IMR-90 (cell line): ENCODE measurements around the gene COL23A1. TPM values are rescaled to one million over a fixed set of nuclear protein-coding genes. Genes with fewer than 3 reads are reported as not detected.

ENCODE experiments used
- ATAC-seq: fragments of 200-7000 bp; cut with Tn5 transposase; 2 replicates; pipeline ENCODE4 v1.9.1; 2020; ENCODE audit warnings: low read depth, mild to moderate bottlenecking, moderate library complexity
- BruUV-seq: library from RNA; stranded (reverse); fragments of 400-500 nt; replicated peaks from 2 replicates; lab custom pipeline; 2021; lab: Mats Ljungman, UMichigan
- CTCF ChIA-PET: fragments of 300-600 bp; formaldehyde crosslinking; extraction: SDS; loops from one replicate; lab custom pipeline; 2021; ENCODE audit warnings: antibody characterized with exemption; lab: Yijun Ruan, JAX
- POLR2A ChIA-PET: fragments of 300-600 bp; sonication (Branson Sonifier 250); formaldehyde crosslinking; loops from one replicate; lab custom pipeline; 2022; ENCODE audit warnings: antibody characterized with exemption; ENCODE audit not compliant: unreplicated experiment; lab: Charles Lee
- DNase-seq: peaks from one replicate; pipeline ENCODE4 v3.0.0; 2013
- H2AFZ ChIP-seq: replicated peaks from 2 replicates; pipeline ENCODE3; 2013; ENCODE audit warnings: low read length, mild to moderate bottlenecking; ENCODE audit not compliant: poor library complexity
- H2AK5ac ChIP-seq: 2 replicates; pipeline ENCODE4 v1.6.1; 2013; ENCODE audit warnings: low read depth, low read length, inconsistent platforms
- H2AK9ac ChIP-seq: replicated peaks from 2 replicates; pipeline ENCODE3; 2013; ENCODE audit warnings: mild to moderate bottlenecking, low read depth, low read length, moderate library complexity; ENCODE audit not compliant: poor library complexity
- H2BK120ac ChIP-seq: 2 replicates; pipeline ENCODE4 v1.6.1; 2013; ENCODE audit warnings: low read depth, low read length, inconsistent platforms
- H2BK15ac ChIP-seq: 3 replicates; pipeline ENCODE4 v1.6.1; 2013; ENCODE audit warnings: low read depth, low read length, inconsistent platforms
- H2BK20ac ChIP-seq: 2 replicates; pipeline ENCODE4 v1.6.1; 2013; ENCODE audit warnings: low read depth, mild to moderate bottlenecking, inconsistent platforms, low read length, moderate library complexity
- H2BK5ac ChIP-seq: 2 replicates; pipeline ENCODE4 v1.6.1; 2013; ENCODE audit warnings: mild to moderate bottlenecking, low read depth, low read length, inconsistent platforms; ENCODE audit not compliant: poor library complexity, severe bottlenecking
- H3K14ac ChIP-seq: replicated peaks from 2 replicates; pipeline ENCODE4 v1.6.1; 2013; ENCODE audit warnings: low read depth, low read length, inconsistent platforms
- H3K18ac ChIP-seq: 2 replicates; pipeline ENCODE4 v1.6.1; 2013; ENCODE audit warnings: low read depth, low read length, control low read depth
- H3K23ac ChIP-seq: 2 replicates; pipeline ENCODE4 v1.6.1; 2013; ENCODE audit warnings: low read depth, low read length, inconsistent platforms
- H3K27ac ChIP-seq: 2 replicates; pipeline ENCODE4 v1.5.1; 2013; ENCODE audit warnings: mild to moderate bottlenecking, control low read depth, low read length; ENCODE audit not compliant: insufficient read depth
- H3K27me3 ChIP-seq: 2 replicates; pipeline ENCODE4 v1.6.1; 2013; ENCODE audit warnings: low read length; ENCODE audit not compliant: control insufficient read depth, insufficient read depth
- H3K36me3 ChIP-seq: 2 replicates; pipeline ENCODE4 v1.6.1; 2013; ENCODE audit warnings: low read length, mixed read lengths; ENCODE audit not compliant: control insufficient read depth, insufficient read depth
- H3K4ac ChIP-seq: 2 replicates; pipeline ENCODE4 v1.6.1; 2013; ENCODE audit warnings: low read depth, low read length, inconsistent platforms
- H3K4me1 ChIP-seq: 2 replicates; pipeline ENCODE4 v1.6.1; 2013; ENCODE audit warnings: low read length, mixed read lengths; ENCODE audit not compliant: control insufficient read depth, insufficient read depth
- H3K4me2 ChIP-seq: 2 replicates; pipeline ENCODE4 v1.6.1; 2013; ENCODE audit warnings: low read depth, mild to moderate bottlenecking, control low read depth, low read length, moderate library complexity
- H3K4me3 ChIP-seq: 2 replicates; pipeline ENCODE4 v1.5.1; 2013; ENCODE audit warnings: low read depth, mild to moderate bottlenecking, control low read depth, low read length, moderate library complexity; ENCODE audit not compliant: insufficient read depth
- H3K56ac ChIP-seq: 2 replicates; pipeline ENCODE4 v1.6.1; 2013; ENCODE audit warnings: low read length, inconsistent platforms; ENCODE audit not compliant: insufficient read depth; ENCODE audit errors: extremely low read depth
- H3K79me1 ChIP-seq, 2 experiments: 2 replicates each; pipeline ENCODE4 v1.6.1; 2013; ENCODE audit warnings: low read length in 2 of 2, inconsistent platforms in 1 of 2, low read depth in 1 of 2
- H3K9ac ChIP-seq: 2 replicates; pipeline ENCODE4 v1.6.1; 2013; ENCODE audit warnings: low read depth, low read length, control low read depth
- H3K9me1 ChIP-seq: 2 replicates; pipeline ENCODE4 v1.6.1; 2013; ENCODE audit warnings: low read length, inconsistent platforms; ENCODE audit not compliant: insufficient read depth
- H3K9me3 ChIP-seq: 2 replicates; pipeline ENCODE4 v1.6.1; 2013; ENCODE audit warnings: low read length; ENCODE audit not compliant: control insufficient read depth, insufficient read depth
- H4K20me1 ChIP-seq: 2 replicates; pipeline ENCODE4 v1.6.1; 2013; ENCODE audit warnings: low read length, inconsistent platforms; ENCODE audit not compliant: insufficient read depth
- H4K5ac ChIP-seq: 2 replicates; pipeline ENCODE4 v1.6.1; 2013; ENCODE audit warnings: mild to moderate bottlenecking, low read depth, low read length, control low read depth
- H4K8ac ChIP-seq, 2 experiments: 2 replicates each; pipeline ENCODE4 v1.6.1; 2013; ENCODE audit warnings: low read depth in 2 of 2, low read length in 2 of 2, control low read depth in 1 of 2, inconsistent platforms in 1 of 2
- H4K91ac ChIP-seq: 2 replicates; pipeline ENCODE4 v1.6.1; 2013; ENCODE audit warnings: low read depth, low read length, inconsistent platforms; ENCODE audit not compliant: insufficient read depth
- CHD1 ChIP-seq: IDR thresholded peaks from 2 replicates; pipeline ENCODE4 v1.6.1; 2012; ENCODE audit warnings: low read depth, low read length, improper control_type of control experiment
- ELK1 ChIP-seq: fragments of 150-350 bp; IDR thresholded peaks from 2 replicates; pipeline ENCODE4 v1.6.1; 2016; ENCODE audit warnings: low read depth, mild to moderate bottlenecking, low read length, moderate library complexity, borderline replicate concordance
- MAFK ChIP-seq: IDR thresholded peaks from 2 replicates; pipeline ENCODE4 v1.6.1; 2012; ENCODE audit warnings: low read depth, low read length, improper control_type of control experiment
- POLR2A ChIP-seq: IDR thresholded peaks from 2 replicates; pipeline ENCODE4 v1.6.1; 2012; ENCODE audit warnings: mild to moderate bottlenecking, low read depth, low read length
- RAD21 ChIP-seq: IDR thresholded peaks from 2 replicates; pipeline ENCODE4 v1.6.1; 2012; ENCODE audit warnings: low read length, improper control_type of control experiment
- RFX5 ChIP-seq: IDR thresholded peaks from 2 replicates; pipeline ENCODE4 v1.8.0; 2012; ENCODE audit warnings: low read depth, mild to moderate bottlenecking, low read length, moderate library complexity
- WGBS, 2 experiments: methylation state at CpG; one replicate each; pipeline versions ENCODE4 v1.1.5 to v1.1.7; 2013; ENCODE audit warnings: missing lambda C conversion rate in 2 of 2; ENCODE audit not compliant: insufficient read length in 1 of 2; ENCODE audit errors: extremely low coverage in 2 of 2; 5-methylcytosine and 5-hydroxymethylcytosine counted together
- dilution Hi-C: fragments of 300-500 bp; cut with HindIII; formaldehyde crosslinking; loops from one replicate; pipeline ENCODE4 v1.14.3; 2018; ENCODE audit warnings: low sequenced_read_pairs; ENCODE audit not compliant: unreplicated experiment
- in situ Hi-C: fragments of 300-500 bp; cut with MboI; formaldehyde crosslinking; loops from 3 replicates; pipeline ENCODE4 v1.14.3; 2019; ENCODE audit warnings: low sequenced_read_pairs, inconsistent platforms, mixed read lengths
- intact Hi-C: fragments of 100-400 bp; cut with micrococcal nuclease; formaldehyde crosslinking; loops from 2 replicates; pipeline ENCODE4 v1.10.0; 2022
- polyA plus RNA-seq, 3 experiments: library from polyadenylated mRNA; depleted of rRNA; stranded (reverse); fragments of >200 nt; gene quantifications; 2 replicates each; pipeline ENCODE4 v1.2.3, GENCODE V29; 2012; ENCODE audit warnings: low replicate concordance in 1 of 3
- total RNA-seq: library from RNA; depleted of rRNA; stranded (reverse); fragments of >200 nt; gene quantifications from 2 replicates; pipeline ENCODE4 v1.2.3, GENCODE V29; 2012

COL23A1 gene
- total and polyA plus RNA-seq, 2 of the 4 experiments (the other 2 are of a cell fraction): not detected

- intact Hi-C loops (no loop called here), in situ Hi-C loops (no loop called here), dilution Hi-C loops (no loop called here)
- H4K5ac ChIP-seq: no peak overlapping the region
- ChIA-PET CTCF (no interaction called here), POLR2A (interaction anchor here (1.1 kb wide), 1 partner anchor 59 kb away, joined by 3 read pairs; the partner anchor contains the start of gene NHP2)
- H3K27ac ChIP-seq: no peak overlapping the region
- H3K23ac ChIP-seq: no peak overlapping the region
- no peak overlapping the region for H2BK15ac ChIP-seq
- H3K4me1 ChIP-seq: no peaks in the 10 kb centered on the region
- H3K9me3 ChIP-seq: no peaks in the 10 kb centered on the region
- peaks cover 54% of the 10 kb centered on the region for H4K20me1 ChIP-seq
- H3K18ac ChIP-seq: no peak overlapping the region
- H3K56ac ChIP-seq: no peak overlapping the region
- H2BK20ac ChIP-seq: no peak overlapping the region
- no peak overlapping the region for H2AK5ac ChIP-seq
- ATAC-seq: peak; percentile 4; the same call in 1 of the 2 replicates
- H3K4ac ChIP-seq: no peak overlapping the region
- no TSS peak for BruUV-seq
- no peak overlapping the region for H3K9ac ChIP-seq
- H3K4me3 ChIP-seq: no peak overlapping the region
- H4K91ac ChIP-seq: no peak overlapping the region
- no peak overlapping the region for H3K14ac ChIP-seq
- H3K9me1 ChIP-seq: peaks cover 10% of the 10 kb centered on the region; the same call in 1 of the 2 replicates
- no peak overlapping the region for H2BK5ac ChIP-seq
- H3K27me3 ChIP-seq: no peaks in the 10 kb centered on the region
- no peak overlapping the region for H2AFZ ChIP-seq
- H3K79me1 ChIP-seq: peaks cover 34 to 64% of the 10 kb centered on the region in 2 experiments
- no peak overlapping the region for H3K4me2 ChIP-seq
- TF ChIP-seq RFX5 (no peak), ELK1 (no peak), MAFK (no peak), RAD21 (no peak), CHD1 (no peak), POLR2A (peak; percentile 36; the same call in 1 of the 2 replicates)
- peaks cover 76% of the 10 kb centered on the region for H3K36me3 ChIP-seq
- DNase-seq: no peak
- 82% methylated on average over 1 of the region's 4 CpGs; no CpG with 5 or more reads in 1 of the 2 experiments for WGBS, 2 experiments
- H4K8ac ChIP-seq: no peak overlapping the region
- H2BK120ac ChIP-seq: no peak overlapping the region
- no peak overlapping the region for H2AK9ac ChIP-seq
These were observed 377.2 kb downstream of the COL23A1 start for GRCh38 chr5:178213003-178213461.
